CD14-positive monocyte (primary cell): ENCODE results near the gene HRH2. TPM values are rescaled to one million over a fixed set of nuclear protein-coding genes. Genes with fewer than 3 reads are reported as not detected.
A peak's percentile ranks its signal among the peaks of the same experiment; 100 is the strongest.

Experiments
- DNase-seq, 3 donors: peaks; one replicate each; pipeline ENCODE4 v3.0.0-alpha.2; 2011 to 2022
- H2AFZ ChIP-seq: 2 replicates; pipeline ENCODE4 v1.6.0; 2012; ENCODE audit warnings: mild to moderate bottlenecking, low read depth, low read length, inconsistent platforms; ENCODE audit not compliant: insufficient read depth, poor library complexity, severe bottlenecking
- H3K27ac ChIP-seq, 2 donors: 1 replicate in 1 of 2; 2 replicates in 1 of 2; pipeline ENCODE4 v1.5.1; 2012 to 2013; ENCODE audit warnings: low read length in 2 of 2, control low read depth in 1 of 2, inconsistent platforms in 1 of 2, low read depth in 1 of 2, mild to moderate bottlenecking in 1 of 2
- H3K27me3 ChIP-seq, 2 donors: one replicate each; pipeline versions ENCODE4 v1.6.0 to v1.6.1; 2011 to 2013; ENCODE audit warnings: low read length in 2 of 2; ENCODE audit not compliant: control insufficient read depth in 2 of 2, insufficient read depth in 2 of 2
- H3K36me3 ChIP-seq, 2 donors: replicated peaks in 1 of 2; 1 replicate in 1 of 2; 2 replicates in 1 of 2; pipeline versions ENCODE4 v1.5.1 to v1.6.1; 2012 to 2013; ENCODE audit warnings: low read length in 2 of 2, control low read depth in 1 of 2, inconsistent platforms in 1 of 2, mild to moderate bottlenecking in 1 of 2; ENCODE audit not compliant: insufficient read depth in 2 of 2, control insufficient read depth in 1 of 2
- H3K4me1 ChIP-seq, 2 donors: 1 replicate in 1 of 2; 2 replicates in 1 of 2; pipeline versions ENCODE4 v1.5.1 to v1.6.1; 2012 to 2013; ENCODE audit warnings: low read length in 2 of 2, control low read depth in 1 of 2, inconsistent platforms in 1 of 2, mild to moderate bottlenecking in 1 of 2, moderate library complexity in 1 of 2; ENCODE audit not compliant: insufficient read depth in 2 of 2, control insufficient read depth in 1 of 2
- H3K4me2 ChIP-seq: replicated peaks from 2 replicates; pipeline ENCODE3; 2012; ENCODE audit warnings: low read length, moderate library complexity, mild to moderate bottlenecking; ENCODE audit not compliant: poor library complexity, severe bottlenecking; ENCODE audit errors: extremely low read depth
- H3K4me3 ChIP-seq, 3 experiments: fragments of 200-600 bp in 1 of 3; sonication (generic) in 1 of 3; replicated peaks in 1 of 3; 1 replicate in 2 of 3; 2 replicates in 1 of 3; pipeline ENCODE4 v1.5.1; 2011 to 2013; ENCODE audit warnings: low read length in 3 of 3, mild to moderate bottlenecking in 3 of 3, control low read depth in 2 of 3, low read depth in 2 of 3, inconsistent platforms in 1 of 3, moderate library complexity in 1 of 3
- H3K79me2 ChIP-seq: 2 replicates; pipeline ENCODE4 v1.6.0; 2012; ENCODE audit warnings: mild to moderate bottlenecking, control low read depth, inconsistent platforms, low read length, moderate library complexity; ENCODE audit not compliant: insufficient read depth
- H3K9ac ChIP-seq: 2 replicates; pipeline ENCODE4 v1.6.0; 2017; ENCODE audit warnings: low read length, mild to moderate bottlenecking; ENCODE audit not compliant: insufficient read depth, poor library complexity, severe bottlenecking
- H3K9me3 ChIP-seq, 2 donors: replicated peaks in 1 of 2; 1 replicate in 1 of 2; 2 replicates in 1 of 2; pipeline versions ENCODE4 v1.5.1 to v1.6.1; 2012 to 2013; ENCODE audit warnings: low read length in 2 of 2, control low read depth in 1 of 2; ENCODE audit not compliant: control insufficient read depth in 1 of 2, insufficient read depth in 1 of 2
- H4K20me1 ChIP-seq: 2 replicates; pipeline ENCODE4 v1.6.0; 2012; ENCODE audit warnings: mild to moderate bottlenecking, low read length, control low read depth, moderate library complexity; ENCODE audit not compliant: insufficient read depth
- H3K27ac Mint-ChIP-seq, 7 donors: one replicate each; pipeline ENCODE4 v1.8.0; 2020; ENCODE audit warnings: mild to moderate bottlenecking in 7 of 7, mixed read lengths in 7 of 7, moderate library complexity in 6 of 7, inconsistent platforms in 2 of 7
- H3K27me3 Mint-ChIP-seq, 3 donors: one replicate each; pipeline ENCODE4 v1.8.0; 2021 to 2022; ENCODE audit warnings: low read depth in 3 of 3, mild to moderate bottlenecking in 3 of 3, mixed read lengths in 3 of 3, moderate library complexity in 3 of 3, inconsistent platforms in 1 of 3
- H3K36me3 Mint-ChIP-seq, 2 donors: one replicate each; pipeline ENCODE4 v1.8.0; 2020; ENCODE audit warnings: mixed read lengths in 2 of 2, inconsistent platforms in 1 of 2, mild to moderate bottlenecking in 1 of 2
- H3K4me1 Mint-ChIP-seq: one replicate; pipeline ENCODE4 v1.8.0; 2020; ENCODE audit warnings: mild to moderate bottlenecking, mixed read lengths
- H3K4me3 Mint-ChIP-seq, 2 donors: one replicate each; pipeline ENCODE4 v1.8.0; 2020; ENCODE audit warnings: mild to moderate bottlenecking in 2 of 2, mixed read lengths in 2 of 2, moderate library complexity in 1 of 2
- H3K9me3 Mint-ChIP-seq, 7 donors: one replicate each; pipeline ENCODE4 v1.8.0; 2020 to 2022; ENCODE audit warnings: mixed read lengths in 7 of 7, mild to moderate bottlenecking in 6 of 7, moderate library complexity in 6 of 7, inconsistent platforms in 2 of 7
- WGBS: methylation state at CpG from one replicate; pipeline ENCODE4 v1.1.5; 2013; ENCODE audit warnings: missing lambda C conversion rate; ENCODE audit not compliant: insufficient coverage; 5-methylcytosine and 5-hydroxymethylcytosine counted together
- intact Hi-C, 2 donors: fragments of 100-400 bp; cut with micrococcal nuclease; formaldehyde crosslinking; loops; one replicate each; pipeline versions ENCODE4 v1.15.0 to v1.15.1; 2023
- polyA plus RNA-seq, 3 donors: library from polyadenylated mRNA; depleted of rRNA in 1 of 3; unstranded in 2 of 3; stranded (reverse) in 1 of 3; fragments of 300-500 nt in 2 of 3; fragments of >200 nt in 1 of 3; fragmentation: Illumina TruSeq in 2 of 3; gene quantifications; 1 replicate in 2 of 3; 2 replicates in 1 of 3; pipeline ENCODE4 v1.2.3, GENCODE V29; 2012 to 2021
- TF ChIP-seq, protein P1 (sequence below): fragments of 200-600 bp; IDR thresholded peaks from one replicate; pipeline ENCODE4 v1.8.0; 2022; ENCODE audit warnings: antibody characterized with exemption, mild to moderate bottlenecking

The HRH2 gene
- polyA plus RNA-seq, 3 donors, result 10.6 to 71.7 (median 25.5) TPM

DNA sequence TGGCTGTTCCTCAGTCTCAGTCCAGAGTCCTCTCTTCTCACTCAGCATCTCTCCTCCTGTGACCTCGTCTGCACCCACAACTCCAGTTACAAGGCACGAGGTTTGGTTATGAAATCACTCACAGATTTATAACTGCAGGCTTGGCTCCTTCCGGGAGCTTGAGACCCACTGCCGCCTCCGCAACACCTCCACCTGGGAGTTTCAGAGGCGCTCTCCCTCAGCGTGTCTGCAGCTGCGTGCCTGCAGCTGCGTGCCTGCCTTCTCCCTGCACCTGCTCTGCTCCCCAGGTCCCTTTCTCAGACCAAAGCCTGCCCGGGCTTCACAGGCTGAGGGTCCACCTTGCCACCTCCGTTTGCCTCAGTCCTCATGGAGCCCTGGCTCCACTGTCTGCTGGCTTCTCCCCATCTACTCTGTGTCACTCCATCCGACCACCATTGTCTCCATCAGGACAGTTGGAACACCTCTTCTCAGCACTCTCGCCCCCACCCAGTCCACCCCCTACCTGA lies 51.5 kb downstream of the HRH2 start:
- Mint-ChIP-seq H3K27me3 (no peaks in the 10 kb centered on the region), H3K36me3 (peaks cover 61 to 82% of the 10 kb centered on the region in 2 donors), H3K4me1 (peaks cover 28% of the 10 kb centered on the region), H3K9me3 (peaks cover 0 to 8% (median 4%) of the 10 kb centered on the region in 7 donors), H3K27ac (peak overlapping the region in 3 of 7 donors; percentile 5 to 43 (median 38)), H3K4me3 (no peak overlapping the region)
- Histone ChIP-seq H2AFZ (no peak overlapping the region), H3K27ac (peak overlapping the region in 1 of 2 donors; percentile 3), H4K20me1 (peaks cover 82% of the 10 kb centered on the region), H3K4me2 (no peak overlapping the region), H3K79me2 (peaks cover 19% of the 10 kb centered on the region), H3K9me3 (peaks cover 0 to 8% of the 10 kb centered on the region in 2 donors), H3K4me1 (no peaks in the 10 kb centered on the region), H3K4me3 (no peak overlapping the region), H3K36me3 (peaks cover 53 to 66% of the 10 kb centered on the region in 2 donors), H3K27me3 (no peaks in the 10 kb centered on the region), H3K9ac (no peak overlapping the region)
- intact Hi-C loops, result no loop called here
- TF ChIP-seq, protein P1, sequence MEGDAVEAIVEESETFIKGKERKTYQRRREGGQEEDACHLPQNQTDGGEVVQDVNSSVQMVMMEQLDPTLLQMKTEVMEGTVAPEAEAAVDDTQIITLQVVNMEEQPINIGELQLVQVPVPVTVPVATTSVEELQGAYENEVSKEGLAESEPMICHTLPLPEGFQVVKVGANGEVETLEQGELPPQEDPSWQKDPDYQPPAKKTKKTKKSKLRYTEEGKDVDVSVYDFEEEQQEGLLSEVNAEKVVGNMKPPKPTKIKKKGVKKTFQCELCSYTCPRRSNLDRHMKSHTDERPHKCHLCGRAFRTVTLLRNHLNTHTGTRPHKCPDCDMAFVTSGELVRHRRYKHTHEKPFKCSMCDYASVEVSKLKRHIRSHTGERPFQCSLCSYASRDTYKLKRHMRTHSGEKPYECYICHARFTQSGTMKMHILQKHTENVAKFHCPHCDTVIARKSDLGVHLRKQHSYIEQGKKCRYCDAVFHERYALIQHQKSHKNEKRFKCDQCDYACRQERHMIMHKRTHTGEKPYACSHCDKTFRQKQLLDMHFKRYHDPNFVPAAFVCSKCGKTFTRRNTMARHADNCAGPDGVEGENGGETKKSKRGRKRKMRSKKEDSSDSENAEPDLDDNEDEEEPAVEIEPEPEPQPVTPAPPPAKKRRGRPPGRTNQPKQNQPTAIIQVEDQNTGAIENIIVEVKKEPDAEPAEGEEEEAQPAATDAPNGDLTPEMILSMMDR, result no peak
- DNase-seq, result no peak
- WGBS, result 80% methylated on average over 13 of the region's 13 CpGs

- Histone ChIP-seq H3K27ac (peak overlapping the region in 1 of 2 donors; percentile 3), H3K36me3 (peaks cover 48 to 56% of the 10 kb centered on the region in 2 donors), H3K27me3 (no peaks in the 10 kb centered on the region), H3K79me2 (peaks cover 10% of the 10 kb centered on the region), H3K4me1 (no peaks in the 10 kb centered on the region), H3K9ac (no peak overlapping the region), H3K4me2 (no peak overlapping the region), H3K4me3 (no peak overlapping the region), H4K20me1 (peaks cover 72% of the 10 kb centered on the region), H2AFZ (no peak overlapping the region), H3K9me3 (peaks cover 0 to 9% of the 10 kb centered on the region in 2 donors)
- no peaks in the 10 kb centered on the region for H3K27me3 Mint-ChIP-seq
- peaks cover 60 to 72% of the 10 kb centered on the region in 2 donors for H3K36me3 Mint-ChIP-seq
- intact Hi-C loops, result no loop called here
- H3K4me1 Mint-ChIP-seq, result peaks cover 28% of the 10 kb centered on the region
- no peak overlapping the region for H3K4me3 Mint-ChIP-seq
- peak overlapping the region in 2 of 7 donors; percentile 26 to 69 for H3K27ac Mint-ChIP-seq
- no peak for DNase-seq
- 90% methylated on average over 6 of the region's 6 CpGs for WGBS
- peaks cover 2 to 9% (median 4%) of the 10 kb centered on the region in 7 donors for H3K9me3 Mint-ChIP-seq
- TF ChIP-seq, protein P1, result no peak
Observed at GRCh38 chr5:175710326-175710725, 52.5 kb downstream of the HRH2 start.
